OCI-LY3 (cell line): ENCODE measurements around the gene UNC13B.

Experiments used
- EZH2phosphoT487 ChIP-seq: fragments of 200-600 bp; shearing (Covaris generic); IDR thresholded peaks from 2 replicates; pipeline ENCODE4 v1.6.1; 2018; ENCODE audit warnings: antibody characterized with exemption, mixed run types, low read depth
- TF ChIP-seq, protein P1 (sequence below): fragments of 200-600, 300-600 bp; sonication (generic); IDR thresholded peaks from 2 replicates; pipeline ENCODE4 v1.5.1; 2014; ENCODE audit warnings: antibody characterized with exemption, low read length, low read depth

DNA sequence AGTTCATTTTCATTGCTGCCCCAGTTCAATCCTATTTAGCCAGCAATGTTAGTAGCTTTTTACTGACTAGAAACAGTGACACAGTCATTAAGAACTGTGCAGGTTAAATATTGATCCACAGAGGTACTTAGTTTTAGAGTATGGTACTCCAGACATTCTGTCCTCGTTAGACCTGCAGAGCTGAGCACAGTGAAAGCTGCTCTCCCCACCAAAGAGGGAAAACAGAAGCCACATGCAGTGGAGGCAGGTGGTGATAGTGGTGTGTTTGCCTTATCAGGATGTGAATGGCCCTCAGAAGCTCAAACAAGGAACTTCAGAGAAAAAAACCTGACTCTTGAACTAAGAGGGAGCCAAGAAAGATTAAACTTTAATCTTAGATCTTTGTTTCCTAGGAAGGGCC lies 75.5 kb downstream of the UNC13B start:
- TF ChIP-seq, protein P1, sequence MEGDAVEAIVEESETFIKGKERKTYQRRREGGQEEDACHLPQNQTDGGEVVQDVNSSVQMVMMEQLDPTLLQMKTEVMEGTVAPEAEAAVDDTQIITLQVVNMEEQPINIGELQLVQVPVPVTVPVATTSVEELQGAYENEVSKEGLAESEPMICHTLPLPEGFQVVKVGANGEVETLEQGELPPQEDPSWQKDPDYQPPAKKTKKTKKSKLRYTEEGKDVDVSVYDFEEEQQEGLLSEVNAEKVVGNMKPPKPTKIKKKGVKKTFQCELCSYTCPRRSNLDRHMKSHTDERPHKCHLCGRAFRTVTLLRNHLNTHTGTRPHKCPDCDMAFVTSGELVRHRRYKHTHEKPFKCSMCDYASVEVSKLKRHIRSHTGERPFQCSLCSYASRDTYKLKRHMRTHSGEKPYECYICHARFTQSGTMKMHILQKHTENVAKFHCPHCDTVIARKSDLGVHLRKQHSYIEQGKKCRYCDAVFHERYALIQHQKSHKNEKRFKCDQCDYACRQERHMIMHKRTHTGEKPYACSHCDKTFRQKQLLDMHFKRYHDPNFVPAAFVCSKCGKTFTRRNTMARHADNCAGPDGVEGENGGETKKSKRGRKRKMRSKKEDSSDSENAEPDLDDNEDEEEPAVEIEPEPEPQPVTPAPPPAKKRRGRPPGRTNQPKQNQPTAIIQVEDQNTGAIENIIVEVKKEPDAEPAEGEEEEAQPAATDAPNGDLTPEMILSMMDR = no peak
- no peak for TF ChIP-seq EZH2phosphoT487
